GM19035 (cell line): ENCODE results near the gene INTS1.

ENCODE experiments used
- ATAC-seq: cut with Tn5 transposase; IDR thresholded peaks from one replicate; pipeline ENCODE4 v1.9.1; 2021; ENCODE audit not compliant: unreplicated experiment

The INTS1 gene

GRCh38 chr7:1434891-1435670 is 69.1 kb downstream of the INTS1 start:
- no peak for ATAC-seq

GRCh38 chr7:1434165-1434718 is 69.9 kb downstream of the INTS1 start:
- ATAC-seq = no peak

GRCh38 chr7:1433128-1433920 is 70.9 kb downstream of the INTS1 start:
- no peak for ATAC-seq

- no peak for ATAC-seq
Observed at GRCh38 chr7:1432411-1433082, 71.6 kb downstream of the INTS1 start.

- no peak for ATAC-seq
Observed at GRCh38 chr7:1431634-1432380, 72.4 kb downstream of the INTS1 start.

- ATAC-seq = no peak
Observed at GRCh38 chr7:1431226-1431625, 73.0 kb downstream of the INTS1 start.

GRCh38 chr7:1430056-1430845 is 73.9 kb downstream of the INTS1 start:
- no peak for ATAC-seq

GRCh38 chr7:1428941-1429501 is 75.2 kb downstream of the INTS1 start:
- ATAC-seq = no peak

GRCh38 chr7:1427064-1427657 is 77.0 kb downstream of the INTS1 start:
- ATAC-seq = no peak

- no peak for ATAC-seq
Observed at GRCh38 chr7:1426474-1426873, 77.7 kb downstream of the INTS1 start.

- ATAC-seq = no peak
Observed at GRCh38 chr7:1425292-1426136, 78.7 kb downstream of the INTS1 start.

- ATAC-seq = no peak
Observed at GRCh38 chr7:1424041-1424440, 80.1 kb downstream of the INTS1 start.

GRCh38 chr7:1423264-1423811 is 80.9 kb downstream of the INTS1 start:
- no peak for ATAC-seq

- ATAC-seq = no peak
Observed at GRCh38 chr7:1422512-1423263, 81.5 kb downstream of the INTS1 start.

GRCh38 chr7:1421946-1422345 is 82.2 kb downstream of the INTS1 start:
- no peak for ATAC-seq

GRCh38 chr7:1421020-1421790 is 83.0 kb downstream of the INTS1 start:
- no peak for ATAC-seq
